Measurements from ENCODE around the gene CDK5RAP3. TPM values are rescaled to one million over a fixed set of nuclear protein-coding genes. Genes with fewer than 3 reads are reported as not detected.

Gene CDK5RAP3
- total and polyA plus RNA-seq, 2 of the 13 experiments (the other 11 are each of a cell fraction or from before 2014, with no cell fraction given): 128 to 154 TPM

DNA sequence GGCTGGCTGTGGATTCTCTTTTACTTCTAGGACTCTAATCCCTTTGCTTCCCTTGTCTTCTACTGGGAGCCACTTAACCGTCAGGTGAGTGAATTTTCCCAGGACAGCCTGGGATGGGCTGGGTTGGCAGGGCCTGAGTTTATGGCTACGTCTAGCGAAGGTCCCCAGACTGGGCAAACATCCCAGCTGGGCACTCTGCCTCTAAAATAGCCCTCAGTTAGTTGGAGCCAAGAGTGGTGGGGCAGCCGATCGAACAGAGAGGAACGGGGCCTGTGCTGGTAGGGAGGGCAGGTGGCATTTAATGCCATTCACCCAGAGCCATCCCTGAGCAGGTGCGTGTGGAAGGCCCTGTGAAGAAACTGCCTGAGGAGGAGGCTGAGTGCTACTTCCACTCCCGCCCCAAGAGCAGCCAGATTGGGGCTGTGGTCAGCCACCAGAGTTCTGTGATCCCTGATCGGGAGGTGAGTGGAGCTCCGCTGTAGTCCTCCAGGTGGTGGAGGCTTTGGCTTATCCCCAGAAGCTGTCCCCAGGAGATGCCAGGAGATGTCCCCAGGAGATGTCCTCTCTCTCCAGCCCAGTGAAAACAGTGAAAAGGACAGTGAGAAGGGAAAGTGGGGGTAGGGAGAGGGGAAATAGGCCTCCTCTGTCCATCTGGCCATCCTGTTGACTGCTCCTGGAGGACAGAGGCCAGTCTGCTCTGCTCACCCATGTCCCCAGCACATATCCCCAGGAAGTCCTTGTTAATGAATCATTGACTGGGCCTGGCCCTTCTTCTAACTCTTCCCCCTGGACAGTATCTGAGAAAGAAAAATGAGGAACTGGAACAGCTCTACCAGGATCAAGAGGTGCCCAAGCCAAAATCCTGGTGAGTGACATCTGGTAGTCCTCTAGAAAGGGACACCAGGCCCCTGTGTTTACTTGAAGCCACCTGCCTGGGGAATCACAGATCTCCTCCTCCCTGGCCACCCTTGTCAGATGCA lies 25.1 kb upstream of the CDK5RAP3 start (continued):
- TF ChIP-seq, protein P1, sequence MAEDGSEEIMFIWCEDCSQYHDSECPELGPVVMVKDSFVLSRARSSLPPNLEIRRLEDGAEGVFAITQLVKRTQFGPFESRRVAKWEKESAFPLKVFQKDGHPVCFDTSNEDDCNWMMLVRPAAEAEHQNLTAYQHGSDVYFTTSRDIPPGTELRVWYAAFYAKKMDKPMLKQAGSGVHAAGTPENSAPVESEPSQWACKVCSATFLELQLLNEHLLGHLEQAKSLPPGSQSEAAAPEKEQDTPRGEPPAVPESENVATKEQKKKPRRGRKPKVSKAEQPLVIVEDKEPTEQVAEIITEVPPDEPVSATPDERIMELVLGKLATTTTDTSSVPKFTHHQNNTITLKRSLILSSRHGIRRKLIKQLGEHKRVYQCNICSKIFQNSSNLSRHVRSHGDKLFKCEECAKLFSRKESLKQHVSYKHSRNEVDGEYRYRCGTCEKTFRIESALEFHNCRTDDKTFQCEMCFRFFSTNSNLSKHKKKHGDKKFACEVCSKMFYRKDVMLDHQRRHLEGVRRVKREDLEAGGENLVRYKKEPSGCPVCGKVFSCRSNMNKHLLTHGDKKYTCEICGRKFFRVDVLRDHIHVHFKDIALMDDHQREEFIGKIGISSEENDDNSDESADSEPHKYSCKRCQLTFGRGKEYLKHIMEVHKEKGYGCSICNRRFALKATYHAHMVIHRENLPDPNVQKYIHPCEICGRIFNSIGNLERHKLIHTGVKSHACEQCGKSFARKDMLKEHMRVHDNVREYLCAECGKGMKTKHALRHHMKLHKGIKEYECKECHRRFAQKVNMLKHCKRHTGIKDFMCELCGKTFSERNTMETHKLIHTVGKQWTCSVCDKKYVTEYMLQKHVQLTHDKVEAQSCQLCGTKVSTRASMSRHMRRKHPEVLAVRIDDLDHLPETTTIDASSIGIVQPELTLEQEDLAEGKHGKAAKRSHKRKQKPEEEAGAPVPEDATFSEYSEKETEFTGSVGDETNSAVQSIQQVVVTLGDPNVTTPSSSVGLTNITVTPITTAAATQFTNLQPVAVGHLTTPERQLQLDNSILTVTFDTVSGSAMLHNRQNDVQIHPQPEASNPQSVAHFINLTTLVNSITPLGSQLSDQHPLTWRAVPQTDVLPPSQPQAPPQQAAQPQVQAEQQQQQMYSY (CRISPR knock-in tag; IDR thresholded peaks at IDR 0.05): peak; percentile 81; the same call in 1 of the 2 replicates
- TF ChIP-seq TCF12 (IDR thresholded peaks at IDR 0.05): no peak
- no peak for TF ChIP-seq TCF12 (CRISPR knock-in tag; IDR thresholded peaks at IDR 0.05)
- peak; percentile 22; the same call in 1 of the 2 replicates for TF ChIP-seq MED1 (CRISPR knock-in tag; IDR thresholded peaks at IDR 0.05)
- TF ChIP-seq, protein P2, sequence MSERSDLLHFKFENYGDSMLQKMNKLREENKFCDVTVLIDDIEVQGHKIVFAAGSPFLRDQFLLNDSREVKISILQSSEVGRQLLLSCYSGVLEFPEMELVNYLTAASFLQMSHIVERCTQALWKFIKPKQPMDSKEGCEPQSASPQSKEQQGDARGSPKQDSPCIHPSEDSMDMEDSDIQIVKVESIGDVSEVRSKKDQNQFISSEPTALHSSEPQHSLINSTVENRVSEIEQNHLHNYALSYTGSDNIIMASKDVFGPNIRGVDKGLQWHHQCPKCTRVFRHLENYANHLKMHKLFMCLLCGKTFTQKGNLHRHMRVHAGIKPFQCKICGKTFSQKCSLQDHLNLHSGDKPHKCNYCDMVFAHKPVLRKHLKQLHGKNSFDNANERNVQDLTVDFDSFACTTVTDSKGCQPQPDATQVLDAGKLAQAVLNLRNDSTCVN (CRISPR knock-in tag; IDR thresholded peaks at IDR 0.05; ENCODE audit: borderline replicate concordance): no peak
- TF ChIP-seq ZNF232 (CRISPR knock-in tag; IDR thresholded peaks at IDR 0.05; ENCODE audit: borderline replicate concordance): no peak
- TF ChIP-seq ZZZ3 (CRISPR knock-in tag; IDR thresholded peaks at IDR 0.05; ENCODE audit: borderline replicate concordance): no peak
- TF ChIP-seq, protein P3, sequence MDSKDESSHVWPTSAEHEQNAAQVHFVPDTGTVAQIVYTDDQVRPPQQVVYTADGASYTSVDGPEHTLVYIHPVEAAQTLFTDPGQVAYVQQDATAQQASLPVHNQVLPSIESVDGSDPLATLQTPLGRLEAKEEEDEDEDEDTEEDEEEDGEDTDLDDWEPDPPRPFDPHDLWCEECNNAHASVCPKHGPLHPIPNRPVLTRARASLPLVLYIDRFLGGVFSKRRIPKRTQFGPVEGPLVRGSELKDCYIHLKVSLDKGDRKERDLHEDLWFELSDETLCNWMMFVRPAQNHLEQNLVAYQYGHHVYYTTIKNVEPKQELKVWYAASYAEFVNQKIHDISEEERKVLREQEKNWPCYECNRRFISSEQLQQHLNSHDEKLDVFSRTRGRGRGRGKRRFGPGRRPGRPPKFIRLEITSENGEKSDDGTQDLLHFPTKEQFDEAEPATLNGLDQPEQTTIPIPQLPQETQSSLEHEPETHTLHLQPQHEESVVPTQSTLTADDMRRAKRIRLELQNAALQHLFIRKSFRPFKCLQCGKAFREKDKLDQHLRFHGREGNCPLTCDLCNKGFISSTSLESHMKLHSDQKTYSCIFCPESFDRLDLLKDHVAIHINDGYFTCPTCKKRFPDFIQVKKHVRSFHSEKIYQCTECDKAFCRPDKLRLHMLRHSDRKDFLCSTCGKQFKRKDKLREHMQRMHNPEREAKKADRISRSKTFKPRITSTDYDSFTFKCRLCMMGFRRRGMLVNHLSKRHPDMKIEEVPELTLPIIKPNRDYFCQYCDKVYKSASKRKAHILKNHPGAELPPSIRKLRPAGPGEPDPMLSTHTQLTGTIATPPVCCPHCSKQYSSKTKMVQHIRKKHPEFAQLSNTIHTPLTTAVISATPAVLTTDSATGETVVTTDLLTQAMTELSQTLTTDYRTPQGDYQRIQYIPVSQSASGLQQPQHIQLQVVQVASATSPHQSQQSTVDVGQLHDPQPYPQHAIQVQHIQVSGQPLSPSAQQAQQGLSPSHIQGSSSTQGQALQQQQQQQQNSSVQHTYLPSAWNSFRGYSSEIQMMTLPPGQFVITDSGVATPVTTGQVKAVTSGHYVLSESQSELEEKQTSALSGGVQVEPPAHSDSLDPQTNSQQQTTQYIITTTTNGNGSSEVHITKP (CRISPR knock-in tag; IDR thresholded peaks at IDR 0.05; ENCODE audit: low read depth): no peak
- TF ChIP-seq, protein P4, sequence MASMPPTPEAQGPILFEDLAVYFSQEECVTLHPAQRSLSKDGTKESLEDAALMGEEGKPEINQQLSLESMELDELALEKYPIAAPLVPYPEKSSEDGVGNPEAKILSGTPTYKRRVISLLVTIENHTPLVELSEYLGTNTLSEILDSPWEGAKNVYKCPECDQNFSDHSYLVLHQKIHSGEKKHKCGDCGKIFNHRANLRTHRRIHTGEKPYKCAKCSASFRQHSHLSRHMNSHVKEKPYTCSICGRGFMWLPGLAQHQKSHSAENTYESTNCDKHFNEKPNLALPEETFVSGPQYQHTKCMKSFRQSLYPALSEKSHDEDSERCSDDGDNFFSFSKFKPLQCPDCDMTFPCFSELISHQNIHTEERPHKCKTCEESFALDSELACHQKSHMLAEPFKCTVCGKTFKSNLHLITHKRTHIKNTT (CRISPR knock-in tag; IDR thresholded peaks at IDR 0.05): no peak
- no peak for TF ChIP-seq REL (CRISPR knock-in tag; conservative IDR thresholded peaks at IDR 0.05)
- no peak for TF ChIP-seq RBM22 (optimal IDR thresholded peaks at IDR 0.05; ENCODE audit: low read length)
- TF ChIP-seq NR2F2 (IDR thresholded peaks at IDR 0.05; ENCODE audit: borderline replicate concordance, low read depth): no peak
- 0 out of 2 replicates have a peak, but pooled peaks have one; percentile 30 for TF ChIP-seq ZNF225 (CRISPR knock-in tag; IDR thresholded peaks at IDR 0.05)
- no peak for TF ChIP-seq NCOA1 (CRISPR knock-in tag; IDR thresholded peaks at IDR 0.05)
- no peak for TF ChIP-seq SP140L (CRISPR knock-in tag; IDR thresholded peaks at IDR 0.05; ENCODE audit: borderline replicate concordance)
- TF ChIP-seq ZNF607 (CRISPR knock-in tag; IDR thresholded peaks at IDR 0.05; ENCODE audit: borderline replicate concordance): no peak
- TF ChIP-seq MTA3 (CRISPR knock-in tag; IDR thresholded peaks at IDR 0.05): no peak
- TF ChIP-seq SIN3A (IDR thresholded peaks at IDR 0.05; ENCODE audit: borderline replicate concordance, low read depth, low read length): no peak
- TF ChIP-seq CREBL2 (CRISPR knock-in tag; IDR thresholded peaks at IDR 0.05; ENCODE audit: borderline replicate concordance): no peak
